WTC11 (cell line): ENCODE measurements around the gene SPIRE1. TPM values are rescaled to one million over a fixed set of nuclear protein-coding genes. Genes with fewer than 3 reads are reported as not detected.

ENCODE experiments used
- ATAC-seq: fragments of 200-7000 bp; cut with Tn5 transposase; 2 replicates; pipeline ENCODE4 v1.10.0; 2021; ENCODE audit warnings: mild to moderate bottlenecking, moderate library complexity
- CTCF ChIA-PET: fragments of 300-600 bp; sonication (Branson Sonifier 250); formaldehyde crosslinking; loops from one replicate; lab custom pipeline; 2021; ENCODE audit warnings: antibody characterized with exemption; lab: Charles Lee
- POLR2A ChIA-PET: fragments of 350-600 bp; sonication (Branson Sonifier 250); formaldehyde crosslinking; loops from one replicate; lab custom pipeline; 2021; ENCODE audit warnings: antibody characterized with exemption; lab: Charles Lee
- DNase-seq: peaks from one replicate; pipeline ENCODE4 v3.0.0; 2021; ENCODE audit warnings: low spot score
- H3K27ac Mint-ChIP-seq: 2 replicates; pipeline ENCODE4 v1.8.0; 2021; ENCODE audit warnings: mixed read lengths
- H3K27me3 Mint-ChIP-seq: 2 replicates; pipeline ENCODE4 v1.8.0; 2021; ENCODE audit warnings: low read depth, mild to moderate bottlenecking, moderate library complexity, mixed read lengths
- H3K36me3 Mint-ChIP-seq: 2 replicates; pipeline ENCODE4 v1.8.0; 2021; ENCODE audit warnings: mixed read lengths
- H3K4me1 Mint-ChIP-seq: 2 replicates; pipeline ENCODE4 v1.8.0; 2022; ENCODE audit warnings: mixed read lengths
- H3K4me3 Mint-ChIP-seq: 2 replicates; pipeline ENCODE4 v1.8.0; 2021; ENCODE audit warnings: mild to moderate bottlenecking, moderate library complexity, mixed read lengths
- H3K9me3 Mint-ChIP-seq: 2 replicates; pipeline ENCODE4 v1.8.0; 2021; ENCODE audit warnings: mixed read lengths
- AR ChIP-seq: fragments of 250-450 bp; sonication (Bioruptor Pico); IDR thresholded peaks from 2 replicates; pipeline ENCODE4 v1.9.0; 2021; ENCODE audit warnings: mild to moderate bottlenecking
- CDX4 ChIP-seq: fragments of 250-450 bp; sonication (Bioruptor Pico); IDR thresholded peaks from 2 replicates; pipeline ENCODE4 v1.9.0; 2021; ENCODE audit warnings: moderate library complexity, mild to moderate bottlenecking, inconsistent platforms, borderline replicate concordance
- ERG ChIP-seq: fragments of 250-450 bp; sonication (Bioruptor Pico); IDR thresholded peaks from 2 replicates; pipeline ENCODE4 v1.8.0; 2021; ENCODE audit warnings: mild to moderate bottlenecking
- GRHL2 ChIP-seq: fragments of 250-450 bp; sonication (Bioruptor Pico); IDR thresholded peaks from 2 replicates; pipeline ENCODE4 v1.8.0; 2022; ENCODE audit warnings: mild to moderate bottlenecking, moderate library complexity; ENCODE audit not compliant: insufficient replicate concordance, severe bottlenecking
- IRF1 ChIP-seq: sonication (generic); formaldehyde crosslinking; IDR thresholded peaks from 2 replicates; pipeline ENCODE4 v1.8.0; 2023; ENCODE audit warnings: missing genetic modification reagents
- NFYB ChIP-seq: sonication (generic); formaldehyde crosslinking; conservative IDR thresholded peaks from 2 replicates; pipeline ENCODE4 v1.8.0; 2022; ENCODE audit warnings: low read depth, missing genetic modification reagents
- RORB ChIP-seq: fragments of 250-450 bp; sonication (Bioruptor Pico); IDR thresholded peaks from 2 replicates; pipeline ENCODE4 v1.9.0; 2021; ENCODE audit warnings: mild to moderate bottlenecking
- SOX15 ChIP-seq: fragments of 250-450 bp; sonication (Bioruptor Pico); IDR thresholded peaks from 2 replicates; pipeline ENCODE4 v1.9.0; 2021; ENCODE audit warnings: mild to moderate bottlenecking
- TEAD1 ChIP-seq: sonication (generic); formaldehyde crosslinking; IDR thresholded peaks from 2 replicates; pipeline ENCODE4 v1.8.0; 2022; ENCODE audit warnings: mild to moderate bottlenecking, missing genetic modification reagents
- TP53 ChIP-seq: sonication (generic); formaldehyde crosslinking; IDR thresholded peaks from 2 replicates; pipeline ENCODE4 v1.8.1; 2023; ENCODE audit warnings: mild to moderate bottlenecking, missing genetic modification reagents
- ZMAT4 ChIP-seq: fragments of 250-450 bp; sonication (Bioruptor Pico); IDR thresholded peaks from 2 replicates; pipeline ENCODE4 v1.9.0; 2021; ENCODE audit warnings: mild to moderate bottlenecking
- ZNF281 ChIP-seq: sonication (generic); formaldehyde crosslinking; IDR thresholded peaks from 2 replicates; pipeline ENCODE4 v1.8.0; 2023; ENCODE audit warnings: mild to moderate bottlenecking, missing genetic modification reagents
- ZNF317 ChIP-seq: sonication (generic); formaldehyde crosslinking; IDR thresholded peaks from 2 replicates; pipeline ENCODE4 v1.8.1; 2023; ENCODE audit warnings: low read depth, mild to moderate bottlenecking, moderate library complexity, missing genetic modification reagents, borderline replicate concordance
- ZNF425 ChIP-seq: fragments of 250-450 bp; sonication (Bioruptor Pico); conservative IDR thresholded peaks from 2 replicates; pipeline ENCODE4 v1.9.0; 2021; ENCODE audit warnings: mild to moderate bottlenecking
- ZNF671 ChIP-seq: fragments of 250-450 bp; sonication (Bioruptor Pico); IDR thresholded peaks from 2 replicates; pipeline ENCODE4 v1.8.0; 2021; ENCODE audit warnings: mild to moderate bottlenecking
- total RNA-seq: library from RNA; stranded (reverse); gene quantifications from 3 replicates; pipeline ENCODE4 v1.2.3, GENCODE V29; 2021

The SPIRE1 gene
- total RNA-seq, 1 experiment from 2014 or later: 19.3 TPM

GRCh38 chr18:12479982-12480381, 177.9 kb downstream of the SPIRE1 start:
- ATAC-seq (no peak), DNase-seq (no peak)
- H3K4me3 Mint-ChIP-seq: no peak overlapping the region
- no peaks in the 10 kb centered on the region for H3K27me3 Mint-ChIP-seq
- CTCF ChIA-PET: interaction anchor here (0.9 kb wide), 1 partner anchor 9 kb away, joined by 3 read pairs; no protein-coding TSS in a partner anchor
- H3K27ac Mint-ChIP-seq: no peak overlapping the region
- no peak for TF ChIP-seq NFYB (CRISPR knock-in tag)
- no peak for TF ChIP-seq RORB (CRISPR knock-in tag)
- no peak for TF ChIP-seq ZNF317 (CRISPR knock-in tag)
- TF ChIP-seq ZNF281 (CRISPR knock-in tag): no peak
- no peak for TF ChIP-seq ZNF671
- no peak for TF ChIP-seq CDX4 (CRISPR knock-in tag)
- no peak for TF ChIP-seq GRHL2 (CRISPR knock-in tag)
- no peak for TF ChIP-seq AR (CRISPR knock-in tag)
- no peak for TF ChIP-seq ZNF425 (CRISPR knock-in tag)
- TF ChIP-seq TEAD1: no peak
- no peak for TF ChIP-seq ERG (CRISPR knock-in tag)
- TF ChIP-seq IRF1 (CRISPR knock-in tag): no peak
- TF ChIP-seq SOX15 (CRISPR knock-in tag): no peak
- TF ChIP-seq TP53 (CRISPR knock-in tag): no peak
- TF ChIP-seq ZMAT4 (CRISPR knock-in tag): no peak
- peaks cover 21% of the 10 kb centered on the region for H3K4me1 Mint-ChIP-seq
- POLR2A ChIA-PET: interaction anchor here (0.5 kb wide), 1 partner anchor 403 kb away, joined by 3 read pairs; no protein-coding TSS in a partner anchor
- no peaks in the 10 kb centered on the region for H3K36me3 Mint-ChIP-seq
- H3K9me3 Mint-ChIP-seq: no peaks in the 10 kb centered on the region
